ENCODE results near the gene TMED7.

TMED7 gene

GRCh38 chr5:115568668-115569067 is 57.2 kb downstream of the TMED7 start:
- no peak for DNase-seq (ENCODE audit: low read depth in 2 of 2)
- TF ChIP-seq CTCF (IDR thresholded peaks at IDR 0.05; ENCODE audit: low read depth, low read length): no peak
- H3K4me3 ChIP-seq (replicated peaks in 1 of 2; ENCODE audit: low read depth in 2 of 2, low read length in 2 of 2): no peak overlapping the region

GRCh38 chr5:115565233-115565632 is 60.6 kb downstream of the TMED7 start:
- peak in 1 of 2 donors; percentile 55 for DNase-seq (ENCODE audit: low read depth in 2 of 2)
- no peak overlapping the region for H3K4me3 ChIP-seq (replicated peaks in 1 of 2; ENCODE audit: low read depth in 2 of 2, low read length in 2 of 2)
- no peak for TF ChIP-seq CTCF (IDR thresholded peaks at IDR 0.05; ENCODE audit: low read depth, low read length)

Measured in cardiac fibroblast (primary cell).